Activated CD4-positive, alpha-beta T cell treated with anti-CD3 and anti-CD28 coated beads, Interleukin-10, Interleukin-2, amounts not matched to agents 100 ng/mL and 50 ng/mL, durations not matched to agents 16 hours and 8 hours (primary cell): ENCODE measurements around the gene ZMYND11.
A peak's percentile ranks its signal among the peaks of the same experiment; 100 is the strongest.
"Not testable (repeated sequence)": the region's sequence is repeated elsewhere in the genome, so short reads cannot be mapped to it uniquely, and the experiment has no call there.

Experiments used
- DNase-seq: peaks from one replicate; pipeline ENCODE4 v3.0.0-alpha.2; 2020

The ZMYND11 gene

DNA sequence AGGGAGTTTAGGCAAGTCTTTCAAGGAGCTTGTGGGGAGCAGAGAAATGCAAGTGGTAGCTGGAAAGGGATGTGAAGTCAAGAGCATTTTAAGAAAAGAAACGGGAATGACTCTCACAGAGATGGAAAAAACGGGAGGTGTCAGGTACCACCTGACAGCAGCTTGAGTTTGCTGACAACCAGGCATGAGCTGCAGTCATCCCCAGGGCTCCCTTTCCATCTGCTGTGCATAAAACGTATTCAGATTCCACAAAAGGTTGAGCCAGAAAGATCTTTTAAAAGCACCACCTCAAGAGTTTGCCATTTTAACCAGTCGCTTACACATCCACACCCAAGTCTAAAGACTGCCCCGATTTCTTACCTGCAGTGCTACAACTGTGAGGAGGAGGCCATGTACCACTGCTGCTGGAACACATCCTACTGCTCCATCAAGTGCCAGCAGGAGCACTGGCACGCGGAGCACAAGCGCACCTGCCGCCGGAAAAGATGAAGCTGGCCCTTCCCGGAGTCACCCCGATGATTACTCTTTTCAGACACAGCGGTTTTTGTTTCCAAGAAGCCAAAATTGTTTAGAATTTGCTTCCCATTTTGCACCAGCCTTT lies 116.8 kb downstream of the ZMYND11 start:
- no peak for DNase-seq

DNA sequence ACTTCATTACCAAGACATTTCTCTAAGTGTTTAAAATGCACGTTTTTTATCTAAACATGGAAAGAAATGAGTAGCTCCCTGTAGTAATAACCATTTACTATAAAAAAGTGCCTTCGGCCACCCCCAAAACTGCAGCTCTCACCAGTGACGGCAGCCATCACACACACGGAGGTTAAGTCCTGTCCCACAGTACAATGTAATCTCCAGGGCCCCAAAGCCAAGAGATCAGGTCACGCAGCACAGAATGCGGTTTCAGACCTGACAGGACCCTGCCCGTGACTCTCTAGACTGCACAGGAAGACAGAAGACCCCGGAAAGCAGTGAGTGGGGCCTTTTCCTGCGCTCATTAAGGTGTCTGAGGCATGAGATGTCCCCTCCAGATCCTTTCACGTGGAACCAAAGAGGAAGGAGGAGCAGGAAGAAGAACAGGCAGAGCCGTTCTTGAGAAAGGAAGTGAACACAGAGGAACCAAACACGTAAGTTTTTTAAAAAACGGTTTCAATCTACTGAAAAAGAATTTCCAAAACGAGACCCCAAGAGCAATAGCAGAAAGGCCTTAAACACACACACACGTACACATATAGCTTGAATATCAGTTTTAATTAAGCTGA lies 125.7 kb downstream of the ZMYND11 start:
- DNase-seq = no peak

DNA sequence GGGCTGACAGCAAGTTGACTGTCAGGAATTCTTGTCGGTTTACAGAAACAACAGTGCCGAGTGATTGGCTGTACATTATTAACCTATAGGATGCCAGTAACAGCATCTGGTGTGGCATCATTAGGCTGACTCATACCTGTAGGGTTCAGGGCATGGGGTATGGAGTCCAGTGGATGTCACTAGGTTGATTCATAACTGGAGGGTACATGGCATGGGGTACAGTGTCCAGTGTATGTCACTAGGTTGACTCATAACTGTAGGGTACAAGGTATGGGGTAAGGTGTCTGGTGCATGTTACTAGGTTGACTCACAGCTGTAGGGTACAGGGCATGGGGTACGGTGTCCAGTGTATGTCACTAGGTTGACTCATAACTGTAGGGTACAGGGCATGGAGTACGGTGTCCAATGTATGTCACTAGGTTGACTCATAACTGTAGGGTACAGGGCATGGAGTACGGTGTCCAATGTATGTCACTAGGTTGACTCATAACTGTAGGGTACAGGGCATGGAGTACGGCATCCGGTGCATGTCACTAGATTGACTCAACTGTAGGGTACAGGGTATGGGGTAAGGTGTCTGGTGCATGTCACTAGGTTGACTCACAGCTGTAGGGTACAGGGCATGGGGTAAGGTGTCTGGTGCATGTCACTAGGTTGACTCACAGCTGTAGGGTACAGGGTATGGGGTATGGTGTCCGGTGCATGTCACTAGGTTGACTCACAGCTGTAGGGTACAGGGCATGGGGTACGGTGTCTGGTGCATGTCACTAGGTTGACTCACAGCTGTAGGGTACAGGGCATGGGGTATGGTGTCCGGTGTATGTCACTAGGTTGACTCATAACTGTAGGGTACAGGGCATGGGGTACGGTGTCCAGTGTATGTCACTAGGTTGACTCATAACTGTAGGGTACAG lies 129.2 kb downstream of the ZMYND11 start:
- DNase-seq = peak; percentile 49

DNA sequence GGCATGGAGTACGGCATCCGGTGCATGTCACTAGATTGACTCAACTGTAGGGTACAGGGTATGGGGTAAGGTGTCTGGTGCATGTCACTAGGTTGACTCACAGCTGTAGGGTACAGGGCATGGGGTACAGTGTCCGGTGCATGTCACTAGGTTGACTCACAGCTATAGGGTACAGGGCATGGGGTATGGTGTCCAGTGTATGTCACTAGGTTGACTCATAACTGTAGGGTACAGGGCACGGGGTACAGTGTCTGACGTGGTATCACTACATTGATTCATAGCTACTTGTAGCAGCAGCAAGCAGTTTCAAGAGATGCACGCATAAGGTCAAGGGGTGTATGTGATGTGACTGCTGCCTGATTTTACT lies 129.8 kb downstream of the ZMYND11 start:
- DNase-seq = peak; percentile 45

DNA sequence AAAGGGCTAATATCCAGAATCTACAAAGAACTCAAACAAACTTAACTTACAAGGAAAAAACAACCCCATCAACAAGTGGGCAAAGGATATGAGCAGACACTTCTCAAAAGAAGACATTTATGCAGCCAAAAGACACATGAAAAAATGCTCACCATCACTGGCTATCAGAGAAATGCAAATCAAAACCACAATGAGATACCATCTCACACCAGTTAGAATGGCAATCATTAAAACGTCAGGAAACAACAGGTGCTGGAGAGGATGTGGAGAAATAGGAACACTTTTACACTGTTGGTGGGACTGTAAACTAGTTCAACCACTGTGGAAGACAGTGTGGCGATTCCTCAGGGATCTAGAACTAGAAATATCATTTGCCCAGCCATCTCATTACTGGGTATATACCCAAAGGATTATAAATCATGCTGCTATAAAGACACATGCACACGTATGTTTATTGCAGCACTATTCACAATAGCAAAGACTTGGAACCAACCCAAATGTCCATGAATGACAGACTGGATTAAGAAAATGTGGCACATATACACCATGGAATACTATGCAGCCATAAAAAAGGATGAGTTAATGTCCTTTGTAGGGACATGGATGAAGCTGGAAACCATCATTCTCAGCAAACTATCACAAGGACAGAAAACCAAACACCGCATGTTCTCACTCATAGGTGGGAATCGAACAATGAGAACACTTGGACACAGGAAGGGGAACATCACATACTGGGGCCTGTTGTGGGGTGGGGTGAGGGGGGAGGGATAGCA lies 130.7 kb downstream of the ZMYND11 start:
- not testable (repeated sequence) for DNase-seq

DNA sequence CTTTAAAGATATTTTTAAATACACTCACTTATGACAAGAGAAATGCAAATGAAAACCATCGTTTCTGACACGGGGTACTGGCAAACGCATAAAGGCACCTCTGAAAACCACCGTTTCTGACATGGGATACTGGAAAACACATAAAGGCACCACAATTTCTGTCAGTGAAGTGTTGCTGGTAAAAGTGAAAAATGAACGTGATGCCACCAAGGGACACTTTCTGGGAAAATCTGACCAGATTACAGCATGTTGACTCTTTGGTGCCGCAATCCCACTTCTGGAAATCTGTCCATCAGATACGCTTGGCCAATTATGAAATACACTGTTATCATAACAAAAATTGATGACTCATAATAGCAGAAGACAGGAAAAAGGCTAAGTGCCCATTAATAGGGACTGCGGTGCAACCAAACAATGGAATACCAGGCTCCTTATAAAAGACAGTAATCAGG lies 131.7 kb downstream of the ZMYND11 start:
- no peak for DNase-seq

DNA sequence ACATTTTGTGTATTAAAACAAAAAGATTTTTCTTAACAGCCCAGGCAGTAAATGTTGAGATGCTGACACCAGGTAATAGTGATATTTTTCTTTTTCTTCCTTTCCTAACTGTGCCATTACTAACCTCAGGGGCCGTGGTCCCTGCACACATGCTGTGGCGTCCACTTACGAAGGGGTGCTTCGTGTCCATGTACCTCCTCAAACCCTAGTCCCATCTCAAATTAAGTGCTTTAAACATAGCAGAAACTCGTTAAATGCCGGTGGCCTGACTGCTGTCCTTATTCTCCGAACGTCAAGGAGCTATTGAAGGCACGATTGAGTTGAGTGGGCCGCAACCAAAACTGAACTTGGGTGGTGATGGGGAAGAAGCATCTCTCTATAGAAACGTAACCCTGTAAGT lies 132.4 kb downstream of the ZMYND11 start:
- DNase-seq = no peak

DNA sequence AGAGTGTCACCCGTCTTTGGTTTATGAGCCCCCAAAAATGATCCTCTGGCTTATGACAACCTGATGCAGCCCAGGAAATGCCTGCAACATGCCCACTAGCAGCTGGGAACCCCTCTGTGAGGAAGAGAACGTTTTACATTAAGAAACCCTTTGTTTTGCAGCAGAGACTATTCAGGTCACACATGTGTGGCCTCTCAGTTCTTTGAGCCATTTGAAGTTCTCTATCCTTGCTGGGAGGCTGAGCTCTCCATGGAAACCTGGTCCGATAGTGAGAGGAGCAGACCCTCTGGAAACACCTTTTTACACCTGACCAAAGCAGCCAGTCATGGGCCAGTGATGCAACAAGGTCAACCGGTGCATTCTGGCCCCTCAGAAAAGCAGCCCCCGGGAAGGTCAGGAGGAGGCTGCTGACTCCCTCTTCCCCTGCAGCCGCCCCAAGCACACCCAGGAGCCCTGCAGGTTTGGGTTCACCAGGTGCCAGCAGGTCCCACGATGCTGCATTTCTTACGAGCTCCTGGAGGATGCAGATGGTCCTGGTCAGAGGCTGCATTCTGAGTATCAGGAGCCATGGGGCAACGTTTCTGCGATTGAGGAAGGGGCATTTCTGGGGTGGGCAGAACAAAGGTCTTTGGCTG lies 134.3 kb downstream of the ZMYND11 start:
- DNase-seq = no peak

DNA sequence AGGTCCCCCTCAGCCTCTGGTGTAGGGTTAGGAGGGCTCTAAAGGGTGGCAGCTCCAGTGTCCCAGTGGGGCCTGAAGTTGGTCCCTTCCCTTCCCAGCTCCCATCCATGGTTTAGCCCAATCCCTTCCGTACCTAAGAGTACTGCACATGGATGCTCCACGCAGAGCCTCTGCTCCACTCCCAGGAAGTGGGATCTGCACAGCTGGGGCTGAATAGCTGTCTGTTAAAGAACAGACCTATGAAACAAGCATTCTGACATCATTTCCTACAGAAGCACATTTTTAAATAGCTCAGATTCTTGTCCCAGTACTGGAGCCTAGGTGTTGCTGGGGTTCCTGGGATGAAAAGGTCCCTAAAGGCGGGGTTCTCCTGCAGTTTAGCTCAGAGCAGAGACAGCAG lies 135.9 kb downstream of the ZMYND11 start:
- no peak for DNase-seq

DNA sequence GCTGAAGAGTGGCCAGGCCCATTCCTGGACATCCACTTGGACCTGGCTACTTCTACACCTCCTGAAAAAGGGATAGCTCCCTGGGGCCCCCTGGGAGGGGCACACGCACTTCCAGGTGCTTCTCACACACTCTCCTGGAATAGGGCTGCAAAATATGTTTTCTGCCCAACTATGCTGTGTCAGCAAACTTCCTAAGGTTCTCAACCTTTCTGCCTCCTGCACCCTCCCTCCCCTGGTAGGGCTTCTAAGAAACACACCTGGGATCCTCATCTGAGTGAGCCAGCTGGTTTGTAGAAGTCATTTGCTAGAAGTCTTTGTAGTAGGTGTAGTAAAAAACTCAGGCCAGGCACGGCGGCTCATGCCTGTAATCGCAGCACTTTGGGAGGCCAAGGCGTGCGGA lies 136.5 kb downstream of the ZMYND11 start:
- no peak for DNase-seq

DNA sequence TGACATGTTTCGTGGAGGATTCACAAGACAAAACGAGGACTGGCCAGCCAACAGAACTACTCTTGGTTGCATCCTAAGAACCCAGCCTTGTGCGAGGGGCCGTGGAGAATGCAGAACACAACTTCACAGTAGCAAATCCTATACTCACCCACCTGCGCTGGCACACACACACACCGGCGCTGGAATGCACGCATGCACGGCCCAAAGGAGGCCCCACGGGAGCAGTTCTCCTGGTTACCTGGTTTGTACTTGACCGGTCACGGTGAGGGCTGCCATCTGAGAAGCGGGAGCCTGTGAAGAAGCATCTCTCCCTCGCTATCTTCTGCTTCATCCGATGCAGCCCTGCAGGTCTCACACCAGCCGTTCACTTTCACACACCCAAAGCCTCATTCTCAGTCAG lies 137.8 kb downstream of the ZMYND11 start:
- no peak for DNase-seq

DNA sequence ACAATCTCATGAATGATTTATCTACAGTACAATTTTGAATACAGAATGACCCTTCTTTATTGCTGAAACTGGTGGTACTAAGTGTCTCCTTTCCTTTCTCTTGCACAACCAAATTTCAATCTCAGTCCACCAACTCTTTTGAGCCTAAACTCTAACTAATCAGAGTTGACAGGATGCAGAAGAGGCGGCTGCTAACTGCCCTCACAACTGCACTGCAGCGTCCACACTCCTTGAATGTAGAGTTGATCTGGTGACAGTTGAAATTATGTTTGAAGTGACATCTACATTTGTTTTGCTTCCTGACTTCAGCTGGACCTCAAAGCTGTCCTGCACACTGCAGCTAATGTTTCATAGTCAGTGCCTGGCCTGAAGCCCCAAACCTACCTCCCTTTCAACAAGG lies 139.6 kb downstream of the ZMYND11 start:
- DNase-seq = no peak

DNA sequence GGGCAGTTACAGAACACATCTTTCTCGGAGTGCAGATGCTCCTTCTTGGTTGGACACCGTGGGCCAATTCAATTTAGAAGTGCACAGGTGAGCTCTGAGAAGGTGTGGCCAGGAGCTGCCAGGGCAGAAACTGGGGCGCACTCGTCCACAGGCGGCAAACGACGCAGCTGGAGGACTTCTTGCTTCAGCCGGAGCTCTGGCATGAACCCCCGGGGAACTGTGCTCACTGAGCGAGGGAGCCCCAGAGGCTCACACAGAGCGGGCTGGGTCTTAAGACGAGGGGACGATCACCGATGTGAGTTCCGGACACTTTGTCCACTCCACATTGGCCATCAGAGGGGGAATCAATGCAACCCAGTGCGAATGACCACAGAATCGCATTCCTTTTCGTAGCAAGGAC lies 140.4 kb downstream of the ZMYND11 start:
- no peak for DNase-seq

DNA sequence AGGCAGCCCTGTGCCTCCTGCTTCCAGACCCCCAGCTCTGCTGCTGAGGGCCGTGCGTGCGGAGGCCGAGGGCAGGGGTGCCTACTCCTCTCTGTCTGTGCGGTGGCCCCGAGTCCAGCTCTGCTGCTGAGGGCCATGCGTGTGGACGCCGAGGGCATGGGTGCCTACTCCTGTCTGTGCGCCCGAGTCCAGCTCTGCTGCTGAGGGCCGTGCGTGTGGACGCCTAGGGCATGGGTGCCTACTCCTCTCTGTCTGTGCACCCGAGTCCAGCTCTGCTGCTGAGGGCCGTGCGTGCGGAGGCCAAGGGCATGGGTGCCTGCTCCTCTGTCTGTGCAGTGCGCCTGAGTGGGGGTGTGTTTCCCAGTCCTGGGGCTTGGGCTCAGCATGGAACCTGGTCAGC lies 142.7 kb downstream of the ZMYND11 start:
- no peak for DNase-seq

DNA sequence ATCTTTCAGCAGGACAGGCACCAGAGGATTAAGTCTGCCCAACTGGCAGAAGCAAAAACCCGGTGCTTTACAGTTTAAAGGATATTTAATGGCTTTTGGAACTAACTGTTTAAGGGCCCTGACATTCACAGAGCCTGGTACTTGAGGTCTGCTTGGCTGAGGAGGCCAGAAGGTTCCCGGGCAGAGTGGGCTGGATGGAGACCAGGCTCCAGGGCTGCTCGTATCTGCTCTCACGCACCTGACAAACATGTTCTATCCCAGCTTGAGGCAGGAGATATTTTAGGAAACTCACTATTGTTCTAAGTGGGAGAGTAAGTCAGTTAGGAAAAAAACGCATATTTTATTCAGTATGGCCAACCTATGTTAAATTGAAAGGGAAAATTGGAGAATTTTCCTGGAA lies 143.5 kb downstream of the ZMYND11 start:
- DNase-seq = no peak

DNA sequence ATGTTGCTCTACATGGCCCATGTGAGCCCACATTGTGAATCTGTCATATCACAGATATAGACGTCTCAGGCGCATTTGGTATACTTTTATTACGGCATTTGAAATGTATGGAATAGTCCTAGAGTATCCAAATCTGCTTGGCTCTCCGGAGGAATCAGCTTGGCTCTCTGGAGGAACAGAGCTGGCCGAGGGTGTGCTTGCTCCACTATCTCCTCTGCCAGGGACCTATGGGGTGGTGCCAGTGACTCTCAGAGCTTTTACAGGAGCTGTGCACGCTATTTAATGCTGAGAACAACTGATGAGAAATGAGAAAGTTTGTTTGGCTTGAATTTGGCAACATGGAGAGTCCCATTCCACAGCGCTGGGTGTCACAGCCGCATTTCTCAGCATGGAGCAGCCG lies 144.0 kb downstream of the ZMYND11 start:
- DNase-seq = no peak

DNA sequence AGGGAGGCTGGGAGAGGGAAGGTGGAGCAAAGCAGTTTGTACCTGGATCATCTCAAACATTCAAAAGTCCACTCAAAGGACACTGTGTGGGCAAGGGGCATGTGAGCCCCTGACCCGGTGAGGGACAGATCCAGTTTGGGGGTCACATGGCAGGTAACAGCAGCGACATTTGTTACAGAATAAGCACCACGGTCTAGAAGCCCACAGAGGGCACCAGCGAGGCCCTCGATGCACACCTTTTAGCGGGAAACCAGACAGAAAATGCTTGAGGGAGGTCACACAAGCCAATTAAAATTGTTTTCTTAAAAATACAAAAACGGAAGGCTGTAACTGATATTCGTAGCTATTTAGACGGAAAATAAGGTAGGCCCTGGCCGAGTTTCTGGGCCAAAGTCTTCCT lies 144.4 kb downstream of the ZMYND11 start:
- no peak for DNase-seq

DNA sequence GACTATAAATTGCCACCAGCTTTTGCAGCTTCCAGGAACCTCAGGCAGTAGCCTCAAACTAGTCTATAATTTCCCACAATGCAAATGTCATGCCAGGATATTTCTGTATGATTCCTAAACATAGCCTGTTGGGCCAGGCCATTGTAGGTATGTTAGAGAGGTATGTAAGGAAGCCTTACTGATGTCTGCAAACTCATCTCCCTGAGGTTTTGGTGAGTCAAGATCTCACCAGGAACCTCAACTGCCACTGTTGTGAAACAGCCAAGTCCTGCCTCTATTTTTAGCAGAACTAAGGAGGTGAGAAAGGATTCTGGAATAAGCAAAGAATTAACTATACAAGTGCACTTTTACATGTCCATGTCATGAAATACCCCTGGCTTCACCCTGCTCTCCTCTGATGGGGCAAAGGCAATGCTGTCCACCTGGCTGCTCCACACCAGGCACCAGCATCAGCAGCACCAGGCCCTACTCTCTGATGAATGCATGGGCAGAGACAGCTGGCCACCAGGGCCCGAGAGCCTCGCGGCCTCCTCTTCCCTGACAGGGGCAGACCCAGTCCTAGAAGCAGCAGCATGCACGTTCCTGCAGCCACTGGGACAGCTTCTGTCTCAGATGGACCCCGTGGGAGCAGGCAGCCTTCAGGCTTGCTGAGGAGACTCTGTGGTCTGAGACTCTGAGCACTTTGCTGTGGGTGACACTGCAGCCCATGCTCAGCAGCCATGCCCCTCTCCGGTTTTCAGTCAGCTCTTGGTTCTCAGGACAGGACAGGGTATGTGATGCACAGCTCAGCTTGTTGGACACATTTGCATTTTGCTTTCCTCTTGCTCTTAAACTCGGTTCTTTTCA lies 147.3 kb downstream of the ZMYND11 start:
- peak; percentile 55 for DNase-seq

DNA sequence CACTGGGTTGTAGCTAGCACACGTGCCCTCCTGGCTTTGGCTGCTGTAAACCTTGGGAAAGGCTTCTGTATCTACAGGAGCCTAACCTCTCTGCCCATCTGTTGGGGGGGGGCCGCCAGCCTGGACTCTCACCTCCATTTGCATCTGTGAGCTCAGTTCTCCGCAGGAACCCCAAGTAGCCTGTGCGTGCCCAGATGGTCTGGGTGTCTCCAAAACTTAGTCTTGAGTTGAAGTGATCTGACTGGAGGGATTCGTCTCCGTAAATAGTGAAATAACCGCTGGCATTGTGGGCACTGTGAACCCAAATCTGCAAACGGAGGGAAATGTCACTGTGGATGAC lies 147.9 kb downstream of the ZMYND11 start:
- DNase-seq = no peak

DNA sequence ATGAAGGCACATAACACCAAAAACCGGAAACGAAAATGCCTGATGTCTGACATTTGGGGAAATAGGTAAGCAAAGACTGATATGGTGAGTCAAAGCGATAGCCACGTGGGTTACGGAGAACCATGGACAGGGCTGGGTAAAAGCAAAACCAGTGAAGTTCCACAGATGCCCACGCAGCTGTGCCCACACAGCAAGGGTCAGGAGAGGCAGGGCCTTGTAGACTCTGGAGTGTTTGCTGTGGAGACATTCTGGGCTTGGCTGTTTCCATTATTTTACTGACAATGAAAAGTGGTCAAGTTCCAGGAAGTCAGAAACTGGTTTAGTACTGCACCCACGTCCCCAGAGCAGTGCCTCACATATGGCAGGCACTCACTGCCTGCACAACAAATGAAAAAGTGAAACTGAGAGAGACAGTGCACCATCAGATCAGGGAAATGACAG lies 148.7 kb downstream of the ZMYND11 start:
- DNase-seq = peak; percentile 85

DNA sequence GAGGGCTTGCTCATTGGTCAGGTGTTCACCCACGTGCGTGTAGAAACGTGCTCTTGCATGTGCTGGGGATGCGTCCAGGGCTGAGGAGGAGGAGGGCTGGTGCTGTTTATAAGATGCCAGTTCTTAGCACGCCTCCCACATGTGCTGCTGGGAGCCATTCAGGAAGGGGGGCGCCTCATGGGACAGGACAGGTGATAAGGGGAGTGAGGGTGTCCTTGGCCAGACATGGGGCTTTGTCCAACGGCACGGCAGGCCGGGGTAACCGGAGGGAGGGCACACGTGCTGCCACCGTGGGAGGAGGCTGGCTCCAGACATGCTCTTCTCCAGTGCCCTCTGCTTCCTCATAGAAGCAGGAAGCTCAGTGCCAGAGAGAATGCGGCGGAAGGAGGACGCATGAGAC lies 150.0 kb downstream of the ZMYND11 start:
- no peak for DNase-seq
